GM18526 (cell line): ENCODE data around the gene CLPTM1.

Experiments
- POLR2A ChIP-seq: IDR thresholded peaks from 3 replicates; pipeline ENCODE4 v1.6.1; 2011; ENCODE audit not compliant: insufficient read length; ENCODE audit errors: extremely low read depth

Gene CLPTM1

GRCh38 chr19:45020071-45020470 is 64.9 kb downstream of the CLPTM1 start:
- no peak for TF ChIP-seq POLR2A

DNA sequence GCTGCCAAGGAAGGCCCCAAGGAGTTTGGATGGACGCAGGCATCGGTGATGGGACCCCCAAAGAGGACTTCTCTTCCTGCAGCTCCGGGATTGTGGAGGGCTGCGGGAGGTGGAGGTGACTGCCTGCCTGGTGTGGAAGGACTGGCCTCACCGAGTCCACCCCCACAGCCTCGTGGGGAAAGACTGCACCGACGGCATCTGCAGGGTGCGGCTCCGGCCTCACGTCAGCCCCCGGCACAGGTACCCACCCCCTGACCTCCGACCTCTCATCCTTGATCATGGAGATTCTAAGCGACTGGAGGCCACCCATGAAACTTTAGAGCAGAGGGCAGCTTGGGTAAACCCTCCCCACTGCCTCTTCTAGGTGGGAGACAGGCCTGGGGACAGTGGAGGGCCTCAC is 66.8 kb downstream of the CLPTM1 start:
- no peak for TF ChIP-seq POLR2A

GRCh38 chr19:45023048-45023447 is 67.9 kb downstream of the CLPTM1 start:
- TF ChIP-seq POLR2A, result no peak

GRCh38 chr19:45025264-45025663 is 70.1 kb downstream of the CLPTM1 start:
- TF ChIP-seq POLR2A, result no peak

GRCh38 chr19:45027371-45027770 is 72.2 kb downstream of the CLPTM1 start:
- TF ChIP-seq POLR2A, result no peak

GRCh38 chr19:45030825-45031224 is 75.6 kb downstream of the CLPTM1 start:
- TF ChIP-seq POLR2A, result no peak

DNA sequence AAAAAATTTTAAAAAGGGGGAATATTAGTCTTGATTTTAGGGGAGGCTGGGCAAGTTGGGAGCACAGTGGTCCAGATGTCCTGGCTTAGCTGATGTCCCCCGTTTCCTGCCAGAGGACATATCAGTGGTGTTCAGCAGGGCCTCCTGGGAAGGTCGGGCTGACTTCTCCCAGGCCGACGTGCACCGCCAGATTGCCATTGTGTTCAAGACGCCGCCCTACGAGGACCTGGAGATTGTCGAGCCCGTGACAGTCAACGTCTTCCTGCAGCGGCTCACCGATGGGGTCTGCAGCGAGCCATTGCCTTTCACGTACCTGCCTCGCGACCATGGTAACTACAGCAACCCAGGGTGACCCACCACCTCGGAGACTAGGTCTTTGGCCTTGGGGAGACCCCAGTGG is 77.2 kb downstream of the CLPTM1 start:
- no peak for TF ChIP-seq POLR2A

- no peak for TF ChIP-seq POLR2A
Measured at GRCh38 chr19:45035755-45036154, 80.6 kb downstream of the CLPTM1 start.

DNA sequence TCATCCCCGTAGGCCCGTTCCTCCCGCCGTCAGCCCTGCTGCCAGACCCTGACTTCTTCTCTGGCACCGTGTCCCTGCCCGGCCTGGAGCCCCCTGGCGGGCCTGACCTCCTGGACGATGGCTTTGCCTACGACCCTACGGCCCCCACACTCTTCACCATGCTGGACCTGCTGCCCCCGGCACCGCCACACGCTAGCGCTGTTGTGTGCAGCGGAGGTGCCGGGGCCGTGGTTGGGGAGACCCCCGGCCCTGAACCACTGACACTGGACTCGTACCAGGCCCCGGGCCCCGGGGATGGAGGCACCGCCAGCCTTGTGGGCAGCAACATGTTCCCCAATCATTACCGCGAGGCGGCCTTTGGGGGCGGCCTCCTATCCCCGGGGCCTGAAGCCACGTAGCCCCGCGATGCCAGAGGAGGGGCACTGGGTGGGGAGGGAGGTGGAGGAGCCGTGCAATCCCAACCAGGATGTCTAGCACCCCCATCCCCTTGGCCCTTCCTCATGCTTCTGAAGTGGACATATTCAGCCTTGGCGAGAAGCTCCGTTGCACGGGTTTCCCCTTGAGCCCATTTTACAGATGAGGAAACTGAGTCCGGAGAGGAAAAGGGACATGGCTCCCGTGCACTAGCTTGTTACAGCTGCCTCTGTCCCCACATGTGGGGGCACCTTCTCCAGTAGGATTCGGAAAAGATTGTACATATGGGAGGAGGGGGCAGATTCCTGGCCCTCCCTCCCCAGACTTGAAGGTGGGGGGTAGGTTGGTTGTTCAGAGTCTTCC is 82.4 kb downstream of the CLPTM1 start:
- TF ChIP-seq POLR2A, result no peak

GRCh38 chr19:45038931-45039893 is 84.0 kb downstream of the CLPTM1 start, which contains the start of gene CLASRP:
Gene CLASRP (plus strand): TSS chr19:45039045. CDS start chr19:45040213, 1,168 bp downstream.
- TF ChIP-seq POLR2A, result peak; percentile 95

DNA sequence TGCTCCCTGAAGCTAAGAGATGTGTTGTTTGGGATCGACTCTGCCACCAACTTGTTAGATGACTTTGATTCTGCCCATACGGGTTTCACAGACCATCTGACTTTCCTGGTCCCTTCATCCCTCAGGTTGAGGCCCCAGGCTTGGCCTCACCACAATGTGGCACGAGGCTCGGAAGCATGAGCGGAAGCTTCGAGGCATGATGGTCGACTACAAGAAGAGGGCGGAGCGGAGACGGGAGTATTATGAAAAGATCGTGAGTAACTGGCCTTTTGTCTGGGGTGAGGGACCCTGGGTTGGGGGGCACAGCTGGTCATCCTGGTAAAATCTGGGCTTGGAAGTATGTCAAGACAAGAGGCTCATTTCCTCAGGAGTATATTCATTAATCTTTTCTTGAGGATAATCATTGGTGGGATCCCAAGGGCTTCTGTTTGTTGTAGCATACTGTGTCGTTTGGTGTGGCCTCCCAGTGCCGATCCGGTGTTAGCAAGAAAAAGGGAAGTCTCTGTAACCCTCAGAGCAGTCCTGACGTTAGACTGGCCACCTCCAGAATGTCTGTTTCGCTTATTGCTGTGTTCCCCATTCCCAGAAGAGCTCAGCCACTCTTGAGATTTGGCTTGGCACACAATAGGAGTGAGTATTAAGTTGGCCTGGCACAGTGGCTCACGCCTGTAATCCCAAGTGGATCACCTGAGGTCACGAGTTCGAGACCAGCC is 85.0 kb downstream of the CLPTM1 start:
- no peak for TF ChIP-seq POLR2A

GRCh38 chr19:45041125-45041524 is 85.9 kb downstream of the CLPTM1 start:
- TF ChIP-seq POLR2A, result no peak
